ENCODE data around the gene MYH6. TPM values are rescaled to one million over a fixed set of nuclear protein-coding genes. Genes with fewer than 3 reads are reported as not detected.

The MYH6 gene
- total RNA-seq, 1 donor from 2014 or later = not detected

DNA sequence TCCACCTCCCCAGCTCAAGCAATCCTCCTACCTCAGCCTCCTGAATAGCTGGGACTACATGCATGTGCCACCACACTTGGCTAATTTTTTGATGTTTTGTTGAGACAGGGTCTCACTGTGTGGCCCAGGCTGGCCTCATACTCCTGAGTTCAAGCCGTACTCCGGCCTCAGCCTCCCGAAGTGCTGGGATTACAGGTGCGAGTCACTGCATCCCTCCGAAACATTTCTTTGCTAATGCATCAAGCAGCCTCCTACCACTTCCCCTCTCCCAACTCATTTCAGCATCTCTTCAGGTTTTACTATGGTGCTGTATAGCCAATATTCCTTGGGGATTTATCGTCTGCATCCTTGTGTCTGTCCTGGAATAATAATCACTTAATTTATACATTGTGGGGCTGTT is 53.1 kb downstream of the MYH6 start:
- Histone ChIP-seq H3K4me1 (ENCODE audit: insufficient read depth, low read length) (no peaks in the 10 kb centered on the region), H3K27me3 (ENCODE audit: insufficient read depth, low read length) (peaks cover 2% of the 10 kb centered on the region), H3K4me2 (ENCODE audit: low read length) (no peak overlapping the region), H3K36me3 (ENCODE audit: insufficient read depth, low read length) (peaks cover 3% of the 10 kb centered on the region), H4K20me1 (ENCODE audit: insufficient read depth, low read length) (peaks cover 5% of the 10 kb centered on the region), H3K79me2 (ENCODE audit: insufficient read depth, low read length) (no peaks in the 10 kb centered on the region), H3K9ac (ENCODE audit: low read length) (no peak overlapping the region), H3K9me3 (ENCODE audit: insufficient read depth, low read depth, low read length) (no peaks in the 10 kb centered on the region), H2AFZ (ENCODE audit: low read depth, low read length) (no peak overlapping the region), H3K27ac (ENCODE audit: low read depth, low read length) (no peak overlapping the region), H3K4me3 (ENCODE audit: insufficient read depth, low read depth, low read length) (no peak overlapping the region)
- no peak overlapping the region for H3K27ac Mint-ChIP-seq (ENCODE audit: unreplicated experiment)
- no peak for DNase-seq (ENCODE audit: low read depth)
- H3K36me3 Mint-ChIP-seq (ENCODE audit: low read depth, unreplicated experiment) = peaks cover 10% of the 10 kb centered on the region
- H3K4me1 Mint-ChIP-seq (ENCODE audit: low read depth, unreplicated experiment) = peaks cover 2% of the 10 kb centered on the region
- FAIRE-seq = no peak
- TF ChIP-seq, protein P1, sequence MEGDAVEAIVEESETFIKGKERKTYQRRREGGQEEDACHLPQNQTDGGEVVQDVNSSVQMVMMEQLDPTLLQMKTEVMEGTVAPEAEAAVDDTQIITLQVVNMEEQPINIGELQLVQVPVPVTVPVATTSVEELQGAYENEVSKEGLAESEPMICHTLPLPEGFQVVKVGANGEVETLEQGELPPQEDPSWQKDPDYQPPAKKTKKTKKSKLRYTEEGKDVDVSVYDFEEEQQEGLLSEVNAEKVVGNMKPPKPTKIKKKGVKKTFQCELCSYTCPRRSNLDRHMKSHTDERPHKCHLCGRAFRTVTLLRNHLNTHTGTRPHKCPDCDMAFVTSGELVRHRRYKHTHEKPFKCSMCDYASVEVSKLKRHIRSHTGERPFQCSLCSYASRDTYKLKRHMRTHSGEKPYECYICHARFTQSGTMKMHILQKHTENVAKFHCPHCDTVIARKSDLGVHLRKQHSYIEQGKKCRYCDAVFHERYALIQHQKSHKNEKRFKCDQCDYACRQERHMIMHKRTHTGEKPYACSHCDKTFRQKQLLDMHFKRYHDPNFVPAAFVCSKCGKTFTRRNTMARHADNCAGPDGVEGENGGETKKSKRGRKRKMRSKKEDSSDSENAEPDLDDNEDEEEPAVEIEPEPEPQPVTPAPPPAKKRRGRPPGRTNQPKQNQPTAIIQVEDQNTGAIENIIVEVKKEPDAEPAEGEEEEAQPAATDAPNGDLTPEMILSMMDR (IDR thresholded peaks at IDR 0.05; ENCODE audit: insufficient read depth, low read depth, low read length) = no peak
- TF ChIP-seq EZH2 (IDR thresholded peaks at IDR 0.05; ENCODE audit: insufficient read depth, low read length) = no peak
- no peak overlapping the region for H3K4me3 Mint-ChIP-seq (ENCODE audit: unreplicated experiment)
- peaks cover 6% of the 10 kb centered on the region for H3K9me3 Mint-ChIP-seq (ENCODE audit: unreplicated experiment)
- peaks cover 18% of the 10 kb centered on the region for H3K27me3 Mint-ChIP-seq (ENCODE audit: low read depth, unreplicated experiment)

DNA sequence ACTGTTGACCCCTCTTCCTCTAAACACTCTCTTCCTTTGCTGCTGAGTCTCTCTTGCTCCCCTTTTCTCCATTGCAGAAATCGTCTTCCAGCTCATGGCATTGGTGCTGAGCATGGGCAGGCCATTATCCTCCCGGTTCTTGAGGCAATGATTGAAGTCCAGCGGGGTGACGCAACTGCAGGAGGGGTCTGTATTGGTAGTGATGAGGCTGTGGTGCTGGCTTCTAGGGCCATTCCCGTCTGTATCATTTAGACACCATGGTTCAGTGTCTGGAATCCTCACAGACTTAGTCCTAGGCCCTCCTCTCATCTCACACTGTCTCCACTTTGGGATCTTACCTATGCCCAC is 54.7 kb downstream of the MYH6 start:
- Histone ChIP-seq H3K4me3 (ENCODE audit: insufficient read depth, low read depth, low read length) (no peak overlapping the region), H4K20me1 (ENCODE audit: insufficient read depth, low read length) (peaks cover 5% of the 10 kb centered on the region), H3K9ac (ENCODE audit: low read length) (peak overlapping the region; percentile 74), H3K4me2 (ENCODE audit: low read length) (peak overlapping the region; percentile 95), H3K79me2 (ENCODE audit: insufficient read depth, low read length) (no peaks in the 10 kb centered on the region), H3K27ac (ENCODE audit: low read depth, low read length) (no peak overlapping the region), H3K36me3 (ENCODE audit: insufficient read depth, low read length) (peaks cover 3% of the 10 kb centered on the region), H2AFZ (ENCODE audit: low read depth, low read length) (no peak overlapping the region), H3K9me3 (ENCODE audit: insufficient read depth, low read depth, low read length) (no peaks in the 10 kb centered on the region), H3K4me1 (ENCODE audit: insufficient read depth, low read length) (no peaks in the 10 kb centered on the region), H3K27me3 (ENCODE audit: insufficient read depth, low read length) (peaks cover 2% of the 10 kb centered on the region)
- Mint-ChIP-seq H3K9me3 (ENCODE audit: unreplicated experiment) (peaks cover 6% of the 10 kb centered on the region), H3K4me3 (ENCODE audit: unreplicated experiment) (peak overlapping the region; percentile 85), H3K27ac (ENCODE audit: unreplicated experiment) (peak overlapping the region; percentile 68), H3K4me1 (ENCODE audit: low read depth, unreplicated experiment) (peaks cover 2% of the 10 kb centered on the region), H3K36me3 (ENCODE audit: low read depth, unreplicated experiment) (peaks cover 16% of the 10 kb centered on the region), H3K27me3 (ENCODE audit: low read depth, unreplicated experiment) (peaks cover 21% of the 10 kb centered on the region)
- DNase-seq (ENCODE audit: low read depth) (no peak), FAIRE-seq (no peak)
- no peak for TF ChIP-seq EZH2 (IDR thresholded peaks at IDR 0.05; ENCODE audit: insufficient read depth, low read length)
- TF ChIP-seq, protein P1 (IDR thresholded peaks at IDR 0.05; ENCODE audit: insufficient read depth, low read depth, low read length) = no peak

DNA sequence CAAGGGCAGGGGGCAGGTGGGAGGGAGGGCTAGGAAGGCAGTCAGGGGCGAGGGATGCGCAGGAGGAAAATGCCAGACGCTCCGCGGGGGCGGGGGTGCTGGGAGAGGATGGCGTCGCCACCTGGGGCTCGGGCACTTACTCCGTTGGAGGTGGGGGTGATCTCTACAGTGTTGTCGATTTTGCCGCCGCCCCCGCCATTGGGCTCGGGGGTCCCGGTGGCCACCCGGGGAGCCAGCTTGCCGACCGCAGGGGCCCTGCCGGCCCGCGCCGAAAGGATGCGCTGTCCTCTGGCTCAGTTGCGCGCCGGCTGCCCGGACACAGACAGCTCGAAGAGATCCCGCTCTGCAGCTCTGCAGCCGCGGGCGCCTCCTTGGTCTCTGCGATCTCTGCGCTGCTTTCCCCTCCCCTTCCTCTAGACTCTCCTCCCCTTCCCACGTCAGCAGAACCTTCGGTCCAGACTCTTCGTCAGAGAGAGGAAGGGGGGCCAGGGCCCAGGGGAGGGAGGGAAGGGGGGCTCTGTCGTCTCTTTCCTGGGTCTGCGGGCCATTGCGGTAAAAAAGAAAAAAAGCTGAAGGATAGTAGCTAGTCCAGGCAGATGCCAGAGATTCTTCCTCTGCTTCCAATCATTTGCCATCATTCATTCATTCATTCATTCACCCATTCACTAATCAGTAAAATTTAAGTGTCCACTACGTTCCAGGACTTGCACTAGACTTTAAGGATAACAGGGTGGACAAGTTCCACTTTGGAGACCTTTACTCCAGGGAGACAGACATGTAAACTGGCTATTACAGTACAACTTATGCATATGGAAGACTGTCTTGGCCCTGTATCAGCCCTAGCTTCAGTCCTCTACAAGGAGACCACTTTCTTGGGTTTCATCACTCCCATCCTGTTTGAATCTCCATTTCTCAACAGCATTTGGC is 55.3 kb downstream of the MYH6 start, which contains the start of gene SLC22A17:
Gene SLC22A17, minus strand, starts transcription at position 382 of the 927 bp plus-strand sequence.
- peak within 1 kb of the TSS; percentile 95 for H3K4me2 ChIP-seq (ENCODE audit: low read length)
- H4K20me1 ChIP-seq (ENCODE audit: insufficient read depth, low read length) = peaks cover 5% of the 10 kb centered on the region
- Mint-ChIP-seq H3K27me3 (ENCODE audit: low read depth, unreplicated experiment) (peaks cover 20% of the 10 kb centered on the region), H3K27ac (ENCODE audit: unreplicated experiment) (peak within 1 kb of the TSS; percentile 68), H3K36me3 (ENCODE audit: low read depth, unreplicated experiment) (peaks cover 18% of the 10 kb centered on the region), H3K4me3 (ENCODE audit: unreplicated experiment) (peak within 1 kb of the TSS; percentile 85), H3K4me1 (ENCODE audit: low read depth, unreplicated experiment) (peaks cover 2% of the 10 kb centered on the region), H3K9me3 (ENCODE audit: unreplicated experiment) (peaks cover 6% of the 10 kb centered on the region)
- H3K9me3 ChIP-seq (ENCODE audit: insufficient read depth, low read depth, low read length) = no peaks in the 10 kb centered on the region
- H3K36me3 ChIP-seq (ENCODE audit: insufficient read depth, low read length) = no peaks in the 10 kb centered on the region
- H3K9ac ChIP-seq (ENCODE audit: low read length) = peak within 1 kb of the TSS; percentile 74
- DNase-seq (ENCODE audit: low read depth) = peak; percentile 84
- H3K79me2 ChIP-seq (ENCODE audit: insufficient read depth, low read length) = no peaks in the 10 kb centered on the region
- no peaks in the 10 kb centered on the region for H3K4me1 ChIP-seq (ENCODE audit: insufficient read depth, low read length)
- H3K27ac ChIP-seq (ENCODE audit: low read depth, low read length) = peak within 1 kb of the TSS; percentile 38
- TF ChIP-seq EZH2 (IDR thresholded peaks at IDR 0.05; ENCODE audit: insufficient read depth, low read length) = no peak
- TF ChIP-seq, protein P1 (IDR thresholded peaks at IDR 0.05; ENCODE audit: insufficient read depth, low read depth, low read length) = no peak
- H3K4me3 ChIP-seq (ENCODE audit: insufficient read depth, low read depth, low read length) = peak within 1 kb of the TSS; percentile 71
- FAIRE-seq = no peak
- peaks cover 2% of the 10 kb centered on the region for H3K27me3 ChIP-seq (ENCODE audit: insufficient read depth, low read length)
- H2AFZ ChIP-seq (ENCODE audit: low read depth, low read length) = peak within 1 kb of the TSS; percentile 84
